HG03575 (cell line): ENCODE measurements around the gene FSTL1.
"Not testable (repeated sequence)": the region's sequence is repeated elsewhere in the genome, so short reads cannot be mapped to it uniquely, and the experiment has no call there.

ENCODE experiments used
- ATAC-seq: cut with Tn5 transposase; IDR thresholded peaks from one replicate; pipeline ENCODE4 v1.9.1; 2021; ENCODE audit not compliant: unreplicated experiment, insufficient number of reproducible peaks, low FRiP score; ENCODE audit errors: extremely low read depth

FSTL1 gene

GRCh38 chr3:120382941-120383447 is 67.8 kb downstream of the FSTL1 start:
- no peak for ATAC-seq

- no peak for ATAC-seq
Observed at GRCh38 chr3:120381503-120381902, 69.3 kb downstream of the FSTL1 start.

GRCh38 chr3:120377948-120378347 is 72.8 kb downstream of the FSTL1 start:
- not testable (repeated sequence) for ATAC-seq

- no peak for ATAC-seq
Observed at GRCh38 chr3:120370463-120370862, 80.3 kb downstream of the FSTL1 start.

GRCh38 chr3:120369037-120369467 is 81.7 kb downstream of the FSTL1 start:
- no peak for ATAC-seq

- no peak for ATAC-seq
Observed at GRCh38 chr3:120368172-120368571, 82.6 kb downstream of the FSTL1 start.

- ATAC-seq, result no peak
Observed at GRCh38 chr3:120364821-120365220, 86.0 kb downstream of the FSTL1 start.

GRCh38 chr3:120364101-120364500 is 86.7 kb downstream of the FSTL1 start:
- no peak for ATAC-seq

GRCh38 chr3:120357807-120358206 is 93.0 kb downstream of the FSTL1 start:
- ATAC-seq, result no peak

- ATAC-seq, result no peak
Observed at GRCh38 chr3:120355486-120355885, 95.3 kb downstream of the FSTL1 start.

GRCh38 chr3:120353463-120353862 is 97.3 kb downstream of the FSTL1 start:
- ATAC-seq, result no peak

GRCh38 chr3:120352017-120352416 is 98.8 kb downstream of the FSTL1 start:
- ATAC-seq, result no peak

- no peak for ATAC-seq
Observed at GRCh38 chr3:120350401-120350941, 100.3 kb downstream of the FSTL1 start.

- no peak for ATAC-seq
Observed at GRCh38 chr3:120349855-120350125, 101.0 kb downstream of the FSTL1 start.

- ATAC-seq, result peak; percentile 36
Observed at GRCh38 chr3:120348991-120349854, 101.6 kb downstream of the FSTL1 start, which contains the start of gene LRRC58. TSS of gene LRRC58 (minus strand) at chr3:120349354. CDS start at chr3:120349243, 111 bp downstream.

GRCh38 chr3:120348065-120348990 is 102.5 kb downstream of the FSTL1 start:
- peak; percentile 12 for ATAC-seq

GRCh38 chr3:120344349-120344748 is 106.4 kb downstream of the FSTL1 start:
- ATAC-seq, result no peak
